22Rv1 (cell line): ENCODE measurements around the gene LOXL4.

Source experiments
- H3K27ac ChIP-seq: fragments of 450-650 bp; 2 replicates; pipeline ENCODE4 v1.5.1; 2017
- ZFX ChIP-seq: fragments of 450-650 bp; IDR thresholded peaks from 2 replicates; pipeline ENCODE4 v1.6.1; 2017; ENCODE audit warnings: antibody characterized with exemption, borderline replicate concordance
- TF ChIP-seq, protein P1 (sequence below): fragments of 450-650 bp; IDR thresholded peaks from 2 replicates; pipeline ENCODE4 v1.5.1; 2017; ENCODE audit warnings: mild to moderate bottlenecking

LOXL4 gene

DNA sequence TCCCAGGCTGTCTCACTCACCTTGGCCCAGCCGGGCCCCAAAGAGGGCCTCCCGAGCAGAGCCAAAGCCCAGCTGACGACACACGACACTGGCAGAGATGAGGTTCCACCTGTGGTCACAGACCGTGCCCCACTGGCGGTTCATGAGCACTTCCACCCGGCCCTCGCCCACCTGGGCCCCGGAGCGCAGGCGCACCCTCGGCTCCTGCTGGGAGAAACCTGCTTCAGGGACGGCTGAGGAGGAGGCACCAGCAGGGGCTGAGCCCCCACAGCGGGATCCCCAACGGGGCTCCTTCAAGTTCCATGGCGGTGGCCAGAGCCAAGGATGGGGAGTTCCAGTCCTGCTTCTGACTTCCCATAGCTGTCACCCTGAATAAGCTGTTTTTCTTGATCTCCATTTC, 10.0 kb downstream of the LOXL4 start:
- H3K27ac ChIP-seq: no peak overlapping the region
- no peak for TF ChIP-seq ZFX
- TF ChIP-seq, protein P1, sequence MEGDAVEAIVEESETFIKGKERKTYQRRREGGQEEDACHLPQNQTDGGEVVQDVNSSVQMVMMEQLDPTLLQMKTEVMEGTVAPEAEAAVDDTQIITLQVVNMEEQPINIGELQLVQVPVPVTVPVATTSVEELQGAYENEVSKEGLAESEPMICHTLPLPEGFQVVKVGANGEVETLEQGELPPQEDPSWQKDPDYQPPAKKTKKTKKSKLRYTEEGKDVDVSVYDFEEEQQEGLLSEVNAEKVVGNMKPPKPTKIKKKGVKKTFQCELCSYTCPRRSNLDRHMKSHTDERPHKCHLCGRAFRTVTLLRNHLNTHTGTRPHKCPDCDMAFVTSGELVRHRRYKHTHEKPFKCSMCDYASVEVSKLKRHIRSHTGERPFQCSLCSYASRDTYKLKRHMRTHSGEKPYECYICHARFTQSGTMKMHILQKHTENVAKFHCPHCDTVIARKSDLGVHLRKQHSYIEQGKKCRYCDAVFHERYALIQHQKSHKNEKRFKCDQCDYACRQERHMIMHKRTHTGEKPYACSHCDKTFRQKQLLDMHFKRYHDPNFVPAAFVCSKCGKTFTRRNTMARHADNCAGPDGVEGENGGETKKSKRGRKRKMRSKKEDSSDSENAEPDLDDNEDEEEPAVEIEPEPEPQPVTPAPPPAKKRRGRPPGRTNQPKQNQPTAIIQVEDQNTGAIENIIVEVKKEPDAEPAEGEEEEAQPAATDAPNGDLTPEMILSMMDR: no peak

- TF ChIP-seq, protein P1: no peak
- TF ChIP-seq ZFX: no peak
Measured at GRCh38 chr10:98257198-98257597, 10.8 kb downstream of the LOXL4 start.

DNA sequence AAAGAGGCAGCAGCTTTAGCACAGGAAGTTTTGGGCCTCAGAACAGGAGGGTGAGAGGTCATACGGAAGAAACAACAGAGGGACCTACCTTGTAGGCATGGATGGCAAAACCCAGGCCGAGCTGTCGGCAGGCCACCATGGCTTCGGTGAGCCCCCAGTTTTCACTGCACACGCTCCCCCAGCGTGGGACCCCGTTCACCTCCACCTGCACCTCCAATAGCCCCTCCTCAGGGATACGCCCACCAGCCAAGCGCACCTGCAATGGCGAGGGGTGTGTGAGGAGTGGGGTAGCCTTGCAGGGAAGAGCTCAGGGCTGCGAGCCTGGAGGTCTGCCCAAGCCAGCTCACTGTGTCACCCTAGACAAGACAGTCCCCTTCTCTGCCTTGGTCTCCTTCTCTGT, 11.3 kb downstream of the LOXL4 start:
- TF ChIP-seq ZFX: no peak
- TF ChIP-seq, protein P1: no peak
- no peak overlapping the region for H3K27ac ChIP-seq

More at GRCh38 chr10:98257198-98257597, 10.8 kb downstream of the LOXL4 start:
- H3K27ac ChIP-seq: no peak overlapping the region

DNA sequence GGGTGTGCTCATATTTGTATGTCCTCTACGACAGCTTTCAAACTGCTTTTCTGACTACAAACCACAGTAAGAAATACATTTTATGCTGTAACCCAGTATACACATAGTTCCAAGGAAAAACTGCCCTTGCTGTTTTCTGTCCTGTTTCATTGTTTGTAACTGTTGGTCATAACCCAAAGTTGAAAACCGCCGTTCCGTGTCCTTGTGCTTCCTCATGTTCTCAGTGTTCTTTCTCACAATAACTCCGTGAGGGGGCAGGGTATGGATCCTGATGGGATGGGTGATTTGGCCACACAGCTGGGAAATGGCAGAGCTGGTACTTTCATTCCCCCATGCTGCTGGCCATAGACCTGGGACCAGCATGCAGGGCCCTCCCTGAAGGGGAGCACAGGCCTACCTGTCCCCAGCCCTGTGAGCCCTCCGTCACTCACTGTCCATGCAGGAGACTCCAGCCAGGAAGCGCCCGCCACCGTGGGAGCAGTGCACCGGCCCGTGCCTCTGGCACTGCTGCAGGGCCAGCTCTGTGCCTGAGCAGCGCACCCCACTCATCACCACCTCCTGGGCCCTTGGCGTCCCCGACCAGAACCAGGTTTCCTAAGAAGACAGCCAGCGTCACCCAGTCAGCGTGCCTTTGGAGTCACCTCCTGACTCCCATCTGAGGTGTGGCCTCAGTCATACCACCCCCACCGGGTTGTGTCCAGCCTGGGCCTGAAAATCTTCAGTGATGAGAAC, 12.7 kb downstream of the LOXL4 start:
- TF ChIP-seq, protein P1: no peak
- TF ChIP-seq ZFX: no peak
- H3K27ac ChIP-seq: no peak overlapping the region

- TF ChIP-seq, protein P1: no peak
- no peak for TF ChIP-seq ZFX
- H3K27ac ChIP-seq: no peak overlapping the region
Measured at GRCh38 chr10:98254234-98254974, 13.6 kb downstream of the LOXL4 start.

GRCh38 chr10:98253499-98253898, 14.5 kb downstream of the LOXL4 start:
- TF ChIP-seq, protein P1: no peak
- no peak for TF ChIP-seq ZFX
- H3K27ac ChIP-seq: no peak overlapping the region

DNA sequence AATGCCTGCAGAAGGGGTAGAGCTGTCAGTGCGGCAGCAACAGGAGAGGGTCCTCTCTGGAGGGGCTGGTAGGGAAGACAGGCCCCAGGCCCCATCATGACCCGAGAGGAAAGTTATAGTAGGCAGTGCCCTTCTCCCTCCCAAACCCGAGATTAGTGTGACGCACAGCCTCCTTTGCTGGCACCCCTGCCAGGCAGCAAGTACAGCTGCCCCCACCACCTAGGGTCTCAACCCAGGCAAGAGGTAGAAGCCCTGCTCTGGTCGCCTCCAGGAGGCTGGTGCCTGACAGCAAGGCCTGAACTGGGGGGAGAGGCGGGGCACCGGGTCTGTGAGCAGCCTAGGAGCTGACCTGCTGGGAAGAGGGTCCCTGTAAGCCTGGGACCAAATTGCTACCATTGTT, 15.5 kb downstream of the LOXL4 start:
- no peak overlapping the region for H3K27ac ChIP-seq
- TF ChIP-seq, protein P1: no peak
- TF ChIP-seq ZFX: no peak
